Panc1 (cell line): ENCODE data around the gene EVX2. TPM values are rescaled to one million over a fixed set of nuclear protein-coding genes. Genes with fewer than 3 reads are reported as not detected.

Experiments used
- ATAC-seq: fragments of 200-7000 bp; cut with Tn5 transposase; 2 replicates; pipeline ENCODE4 v1.9.1; 2020; ENCODE audit warnings: mild to moderate bottlenecking, moderate library complexity
- BruUV-seq: library from RNA; stranded (reverse); fragments of 400-500 nt; replicated peaks from 2 replicates; lab custom pipeline; 2021; lab: Mats Ljungman, UMichigan
- CTCF ChIA-PET: fragments of 300-600 bp; sonication (Branson Sonifier 250); formaldehyde crosslinking; loops from one replicate; lab custom pipeline; 2022; ENCODE audit warnings: antibody characterized with exemption; lab: Charles Lee
- POLR2A ChIA-PET: fragments of 300-600 bp; sonication (Branson Sonifier 250); formaldehyde crosslinking; loops from one replicate; lab custom pipeline; 2022; ENCODE audit warnings: antibody characterized with exemption; lab: Charles Lee
- DNase-seq: peaks from one replicate; pipeline ENCODE4 v3.0.0-alpha.2; 2010; ENCODE audit warnings: low read depth, low spot score
- H3K27ac ChIP-seq: 2 replicates; pipeline ENCODE4 v1.5.1; 2011; ENCODE audit warnings: mild to moderate bottlenecking, low read length, inconsistent platforms
- H3K27me3 ChIP-seq: fragments of 200-500 bp; sonication (Bioruptor generic); 2 replicates; pipeline ENCODE4 v1.6.0; 2014; ENCODE audit warnings: low read length, inconsistent platforms; ENCODE audit not compliant: control insufficient read depth, insufficient read depth
- H3K36me3 ChIP-seq: fragments of 200-500 bp; sonication (Bioruptor generic); 2 replicates; pipeline ENCODE4 v1.5.1; 2014; ENCODE audit warnings: inconsistent platforms, mild to moderate bottlenecking, low read length, moderate library complexity; ENCODE audit not compliant: control insufficient read depth, insufficient read depth
- H3K4me1 ChIP-seq: 2 replicates; pipeline ENCODE4 v1.5.1; 2011; ENCODE audit warnings: inconsistent platforms, mild to moderate bottlenecking, low read length, moderate library complexity; ENCODE audit not compliant: control insufficient read depth, insufficient read depth
- H3K4me3 ChIP-seq, 2 experiments: 2 replicates each; pipeline ENCODE4 v1.5.1; 2011 to 2012; ENCODE audit warnings: low read depth in 2 of 2, low read length in 2 of 2, mild to moderate bottlenecking in 2 of 2, inconsistent platforms in 1 of 2, moderate library complexity in 1 of 2
- H3K9me3 ChIP-seq: fragments of 200-500 bp; sonication (Bioruptor generic); 2 replicates; pipeline ENCODE4 v1.5.1; 2014; ENCODE audit warnings: low read depth, mild to moderate bottlenecking, inconsistent platforms, low read length, moderate library complexity; ENCODE audit not compliant: control insufficient read depth, insufficient read depth
- CTCF ChIP-seq: fragments of 450-650 bp; IDR thresholded peaks from 2 replicates; pipeline ENCODE4 v1.5.1; 2017; ENCODE audit warnings: mild to moderate bottlenecking
- POLR2AphosphoS5 ChIP-seq: IDR thresholded peaks from 2 replicates; pipeline ENCODE4 v1.6.1; 2012; ENCODE audit warnings: mild to moderate bottlenecking, low read depth, low read length, moderate library complexity
- REST ChIP-seq, 2 experiments: IDR thresholded peaks; 2 replicates each; pipeline ENCODE4 v1.6.1; 2011 to 2012; ENCODE audit warnings: low read depth in 2 of 2, control low read depth in 1 of 2, low read length in 1 of 2, mild to moderate bottlenecking in 1 of 2, moderate library complexity in 1 of 2; ENCODE audit not compliant: insufficient read depth in 1 of 2
- SIN3A ChIP-seq: IDR thresholded peaks from 2 replicates; pipeline ENCODE4 v1.6.1; 2012; ENCODE audit warnings: low read depth, mild to moderate bottlenecking, low read length, moderate library complexity, borderline replicate concordance; ENCODE audit not compliant: insufficient read depth
- TCF7L2 ChIP-seq: IDR thresholded peaks from 2 replicates; pipeline ENCODE4 v1.6.1; 2011; ENCODE audit warnings: mild to moderate bottlenecking, low read depth, low read length, inconsistent platforms
- in situ Hi-C: cut with HindIII; loops from 2 replicates; pipeline ENCODE4 v1.10.0; 2016; ENCODE audit warnings: low sequenced_read_pairs, low pct_unique_long_range_greater_than_20kb
- intact Hi-C: fragments of 100-400 bp; cut with micrococcal nuclease; formaldehyde crosslinking; loops from one replicate; pipeline ENCODE4 v1.10.0; 2022; ENCODE audit not compliant: unreplicated experiment
- total RNA-seq: library from RNA; stranded (reverse); gene quantifications from one replicate; pipeline ENCODE4 v1.2.1, GENCODE V29; 2021; ENCODE audit not compliant: unreplicated experiment

EVX2 gene
- total RNA-seq, 1 experiment from 2014 or later: not detected

GRCh38 chr2:176114120-176114929 lies 30.6 kb upstream of the EVX2 start:
- Histone ChIP-seq H3K36me3 (no peaks in the 10 kb centered on the region), H3K27me3 (peaks cover 5% of the 10 kb centered on the region; the same call in 1 of the 2 replicates), H3K27ac (no peak overlapping the region), H3K9me3 (no peaks in the 10 kb centered on the region), H3K4me1 (0 out of 2 replicates have a peak, but pooled peaks cover 3% of the 10 kb centered on the region), H3K4me3 (no peak overlapping the region)
- DNase-seq: no peak
- ChIA-PET CTCF (no interaction called here), POLR2A (no interaction called here)
- BruUV-seq: no TSS peak
- ATAC-seq: no peak
- in situ Hi-C loops: no loop called here
- intact Hi-C loops: no loop called here
- TF ChIP-seq POLR2AphosphoS5 (no peak), TCF7L2 (no peak), REST (IDR thresholded peaks at IDR 0.05; ENCODE audit: insufficient read depth in 1 of 2, low read depth in 2 of 2, low read length in 1 of 2) (no peak), SIN3A (no peak), CTCF (no peak)

- ATAC-seq (no peak), DNase-seq (no peak)
- ChIA-PET POLR2A (no interaction called here), CTCF (interaction anchor here (0.6 kb wide), 1 partner anchor 448 kb away, joined by 3 read pairs; no protein-coding TSS in a partner anchor)
- Histone ChIP-seq H3K4me3 (no peak overlapping the region), H3K9me3 (no peaks in the 10 kb centered on the region), H3K36me3 (no peaks in the 10 kb centered on the region), H3K27me3 (peaks cover 5% of the 10 kb centered on the region; the same call in 1 of the 2 replicates), H3K27ac (no peak overlapping the region), H3K4me1 (0 out of 2 replicates have a peak, but pooled peaks cover 3% of the 10 kb centered on the region)
- TF ChIP-seq CTCF (no peak), TCF7L2 (no peak), SIN3A (no peak), POLR2AphosphoS5 (no peak), REST (IDR thresholded peaks at IDR 0.05; ENCODE audit: insufficient read depth in 1 of 2, low read depth in 2 of 2, low read length in 1 of 2) (no peak)
- in situ Hi-C loops (no loop called here), intact Hi-C loops (no loop called here)
- no TSS peak for BruUV-seq
These were observed 28.9 kb upstream of the EVX2 start for GRCh38 chr2:176112375-176113302.
